HG03521 (cell line): ENCODE measurements around the gene DCDC1.
A peak's percentile ranks its signal among the peaks of the same experiment; 100 is the strongest.

Experiments
- ATAC-seq: cut with Tn5 transposase; IDR thresholded peaks from one replicate; pipeline ENCODE4 v1.9.1; 2021; ENCODE audit warnings: mild to moderate bottlenecking, moderate library complexity; ENCODE audit not compliant: unreplicated experiment

DCDC1 gene

DNA sequence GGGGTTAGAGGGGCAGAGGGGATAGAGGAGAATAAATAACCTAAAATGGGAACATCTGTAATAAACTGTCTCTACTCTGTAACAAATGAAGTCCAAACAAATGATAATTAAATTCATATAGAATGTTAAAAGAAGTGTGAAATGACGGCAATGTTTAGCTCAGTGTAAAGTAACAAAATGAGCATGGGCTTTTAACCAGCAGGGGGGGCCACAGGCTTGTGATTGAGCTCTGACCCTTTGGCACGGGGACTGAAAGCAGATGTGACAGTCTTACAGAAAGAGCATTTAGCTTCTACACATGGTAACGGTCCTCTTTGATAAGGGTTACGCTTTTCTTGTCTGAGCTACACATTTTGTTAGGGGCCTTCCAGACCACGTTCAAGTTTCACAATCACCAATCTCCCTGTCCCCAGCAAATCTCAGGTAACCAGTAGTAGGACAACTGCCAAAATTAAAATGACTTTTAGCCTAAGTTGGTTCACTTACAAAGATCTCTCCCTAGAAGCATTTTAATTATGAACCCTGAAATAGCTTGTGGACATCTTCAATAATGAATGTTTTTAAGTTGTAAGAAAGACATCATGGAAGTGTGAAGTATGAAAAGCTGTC, 262.5 kb downstream of the DCDC1 start:
- peak; percentile 86 for ATAC-seq

DNA sequence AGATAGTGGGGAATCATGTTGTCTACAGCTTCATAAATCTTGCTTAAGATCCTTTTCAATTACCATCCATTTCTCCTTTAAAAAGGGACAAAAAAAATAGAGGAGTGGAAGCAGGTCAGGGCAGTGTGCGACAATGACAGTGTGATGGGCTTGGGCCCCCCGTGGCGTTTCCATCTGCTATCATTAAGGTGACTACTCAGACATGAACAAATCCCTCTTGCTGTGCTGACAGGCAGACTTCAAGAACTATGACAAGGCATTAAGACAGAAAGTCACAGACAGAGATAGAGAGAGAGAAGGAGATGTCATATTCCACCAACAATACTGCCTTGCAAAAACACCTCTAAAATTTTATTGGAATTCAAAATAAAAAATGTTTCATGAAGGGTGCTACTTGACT, 263.2 kb downstream of the DCDC1 start:
- no peak for ATAC-seq

DNA sequence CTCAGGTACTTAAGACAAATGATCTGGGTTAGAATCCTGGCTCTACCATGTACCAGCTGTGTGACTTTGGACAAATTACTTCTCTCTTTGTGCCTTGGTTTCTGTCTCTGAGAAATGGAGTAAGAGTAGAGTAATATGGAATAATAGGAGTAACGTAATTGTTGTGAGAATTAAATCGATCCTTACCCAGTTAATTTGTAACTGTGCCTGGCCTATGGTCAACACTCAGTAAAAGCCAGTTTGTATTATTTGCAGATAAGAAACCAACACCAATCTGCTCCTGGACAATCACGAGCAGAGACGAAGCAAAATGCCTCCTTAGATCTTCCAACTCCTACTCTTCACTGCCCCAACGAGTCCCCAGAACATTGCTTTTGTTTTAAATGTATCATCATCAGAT, 266.7 kb downstream of the DCDC1 start:
- ATAC-seq, result no peak

DNA sequence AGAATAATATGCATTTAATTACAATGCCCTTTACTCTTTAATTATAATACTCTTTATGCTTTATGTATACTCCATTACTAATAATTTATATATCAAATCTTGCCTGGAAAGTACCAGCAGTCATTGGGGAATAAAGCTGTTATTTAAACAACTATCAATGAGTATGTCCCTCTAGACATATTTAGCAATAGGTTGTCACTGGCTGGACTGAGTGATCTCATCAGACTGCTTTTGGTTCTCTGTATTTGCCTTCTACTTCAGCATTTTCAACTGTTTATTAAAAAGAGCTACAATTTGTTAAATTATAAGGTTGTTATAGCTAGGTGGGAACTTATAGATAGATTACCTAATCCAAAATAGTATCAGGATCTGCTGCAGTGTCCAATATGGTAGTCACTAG, 267.2 kb downstream of the DCDC1 start:
- no peak for ATAC-seq

DNA sequence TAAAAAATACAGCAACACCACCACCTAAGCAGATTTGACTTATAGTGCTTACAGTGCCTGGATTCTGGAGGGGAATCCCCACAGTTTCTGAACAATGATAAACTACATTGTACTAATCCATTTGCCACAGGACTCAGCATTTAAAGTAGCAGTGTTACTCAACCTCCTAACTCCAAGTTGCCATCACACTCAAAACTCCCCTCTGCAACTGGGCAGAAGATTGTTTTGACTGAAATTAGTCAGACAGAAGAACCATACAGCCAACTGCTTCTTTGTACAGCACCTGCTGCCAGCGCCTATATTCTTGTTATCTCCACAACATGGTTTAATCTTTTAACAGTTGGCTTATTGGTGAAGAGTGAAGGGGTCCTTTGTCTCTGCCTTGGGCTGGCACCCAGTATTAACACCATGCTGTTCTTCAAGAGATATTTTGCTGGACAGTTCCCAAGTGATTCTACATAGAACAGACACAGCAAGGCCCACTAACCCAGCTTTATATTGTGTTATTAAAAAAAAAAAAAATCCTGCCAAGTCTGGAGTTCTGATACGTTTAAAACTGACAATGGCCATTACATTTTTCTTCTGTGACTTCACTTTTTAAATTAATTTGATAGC, 273.2 kb downstream of the DCDC1 start:
- no peak for ATAC-seq

- ATAC-seq, result no peak
Measured at GRCh38 chr11:31092638-31093037, 276.9 kb downstream of the DCDC1 start.

DNA sequence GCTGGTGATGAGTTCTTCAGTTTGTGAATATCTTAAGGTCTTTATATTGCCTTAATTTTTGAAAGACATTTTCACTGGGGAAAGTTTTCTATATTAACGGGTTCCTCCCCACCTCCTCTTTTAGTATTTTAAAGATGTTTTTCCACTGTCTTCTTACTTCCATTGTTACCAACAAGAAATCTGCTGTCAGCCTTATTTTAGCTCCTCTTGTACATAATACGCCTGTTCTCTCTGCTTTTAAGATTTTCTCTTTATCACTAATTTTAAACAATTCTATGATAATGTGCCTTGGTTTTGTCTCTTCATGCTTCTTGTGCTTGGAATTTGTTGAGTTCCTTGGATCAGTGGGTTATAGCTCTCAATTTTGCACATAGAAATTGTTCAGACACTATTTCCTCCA, 280.4 kb downstream of the DCDC1 start:
- no peak for ATAC-seq

- no peak for ATAC-seq
Measured at GRCh38 chr11:31069447-31070205, 299.9 kb downstream of the DCDC1 start.

GRCh38 chr11:31060880-31061279, 308.7 kb downstream of the DCDC1 start:
- ATAC-seq, result no peak

- no peak for ATAC-seq
Measured at GRCh38 chr11:31059529-31059928, 310.0 kb downstream of the DCDC1 start.

DNA sequence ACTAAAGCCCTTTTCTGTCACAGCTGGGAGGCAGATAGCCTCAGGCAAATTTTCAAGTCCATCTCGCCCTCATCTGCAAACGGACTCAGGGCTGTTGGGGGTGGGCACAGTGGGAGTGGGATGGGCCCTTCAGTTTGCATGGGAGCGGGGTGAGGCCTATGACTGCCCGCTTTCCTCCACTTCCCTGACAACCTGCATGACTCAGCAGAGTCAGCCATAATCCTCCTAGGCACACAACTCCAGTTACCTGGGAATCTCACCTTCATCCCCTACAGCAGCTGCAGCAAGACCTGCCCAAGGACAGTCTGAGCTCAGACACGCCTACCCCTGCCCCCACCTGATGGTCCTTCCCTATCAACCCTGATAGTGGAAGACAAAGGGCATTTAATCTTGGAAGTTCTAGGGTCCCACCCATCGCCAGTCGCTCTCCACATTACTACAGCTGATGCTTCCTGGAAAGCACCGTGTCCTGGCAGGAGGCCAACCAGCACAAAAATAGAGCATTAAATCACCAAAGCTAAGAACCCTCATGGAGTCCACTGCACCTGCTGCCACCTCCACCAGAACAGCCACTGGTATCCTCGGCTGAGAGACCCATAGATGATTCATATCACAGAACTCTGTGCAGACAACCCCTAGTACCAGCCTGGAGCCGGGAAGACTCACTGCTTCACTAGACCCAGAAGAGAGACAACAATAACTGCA, 319.3 kb downstream of the DCDC1 start:
- no peak for ATAC-seq

DNA sequence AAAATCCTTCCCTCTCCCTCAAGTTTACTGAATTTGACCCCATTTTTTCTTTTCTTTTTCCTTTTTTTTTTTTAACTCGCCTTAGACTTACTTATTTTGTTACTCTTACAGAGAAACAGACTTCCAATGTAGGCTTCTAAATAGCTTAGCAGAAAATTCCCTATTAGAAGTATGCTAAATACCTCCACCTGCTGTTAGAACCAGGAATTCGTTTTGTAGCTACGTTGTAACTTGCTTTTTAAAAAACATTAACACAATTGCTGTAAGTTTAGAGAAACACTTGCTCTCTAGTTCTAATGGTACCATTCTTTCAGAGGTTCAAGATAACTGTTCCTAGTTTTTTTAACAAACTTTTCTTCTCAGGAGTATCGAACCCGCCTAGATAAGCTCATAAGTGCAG, 324.2 kb downstream of the DCDC1 start:
- ATAC-seq, result no peak

GRCh38 chr11:31030138-31030792, 339.3 kb downstream of the DCDC1 start:
- no peak for ATAC-seq

- ATAC-seq, result no peak
Measured at GRCh38 chr11:31026315-31026714, 343.2 kb downstream of the DCDC1 start.

GRCh38 chr11:31022080-31022479, 347.5 kb downstream of the DCDC1 start:
- ATAC-seq, result no peak

GRCh38 chr11:31019786-31020185, 349.8 kb downstream of the DCDC1 start:
- ATAC-seq, result no peak

DNA sequence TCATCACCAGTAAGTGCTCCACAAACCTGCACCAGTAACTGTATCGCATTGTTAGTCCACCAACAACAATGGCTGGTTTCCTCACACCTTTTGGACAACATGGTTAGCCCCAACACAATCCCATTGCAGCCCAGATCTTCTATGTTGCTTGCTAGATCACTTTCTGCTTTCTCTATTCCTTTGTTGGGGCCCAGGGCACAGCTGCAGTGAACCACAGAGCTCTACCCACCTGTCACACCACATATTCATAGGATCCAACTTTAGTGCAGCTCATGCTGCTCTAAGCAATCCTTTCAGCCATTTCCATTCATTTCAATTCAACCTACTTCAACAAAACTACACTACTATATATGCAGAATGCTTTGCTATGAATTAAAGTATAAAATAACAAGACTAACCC, 364.3 kb downstream of the DCDC1 start:
- ATAC-seq, result no peak

GRCh38 chr11:31001427-31001826, 368.1 kb downstream of the DCDC1 start:
- no peak for ATAC-seq

GRCh38 chr11:31000381-31000780, 369.2 kb downstream of the DCDC1 start:
- no peak for ATAC-seq

DNA sequence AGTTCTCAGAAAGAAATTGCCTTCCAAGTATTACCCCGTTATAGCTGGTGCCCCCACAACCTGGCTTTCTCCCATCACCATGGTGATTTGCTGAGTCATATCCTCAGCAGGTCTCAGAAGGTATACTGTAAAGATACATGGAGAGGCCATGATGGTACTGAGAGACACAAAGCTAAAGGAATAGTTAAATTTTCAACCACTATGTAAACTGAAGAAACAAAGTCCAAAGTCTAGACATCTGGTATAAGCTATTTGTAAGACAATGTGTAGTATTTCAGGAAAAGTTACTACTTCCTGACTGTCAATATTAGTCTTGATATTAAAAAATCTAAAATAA, 377.1 kb downstream of the DCDC1 start:
- no peak for ATAC-seq

DNA sequence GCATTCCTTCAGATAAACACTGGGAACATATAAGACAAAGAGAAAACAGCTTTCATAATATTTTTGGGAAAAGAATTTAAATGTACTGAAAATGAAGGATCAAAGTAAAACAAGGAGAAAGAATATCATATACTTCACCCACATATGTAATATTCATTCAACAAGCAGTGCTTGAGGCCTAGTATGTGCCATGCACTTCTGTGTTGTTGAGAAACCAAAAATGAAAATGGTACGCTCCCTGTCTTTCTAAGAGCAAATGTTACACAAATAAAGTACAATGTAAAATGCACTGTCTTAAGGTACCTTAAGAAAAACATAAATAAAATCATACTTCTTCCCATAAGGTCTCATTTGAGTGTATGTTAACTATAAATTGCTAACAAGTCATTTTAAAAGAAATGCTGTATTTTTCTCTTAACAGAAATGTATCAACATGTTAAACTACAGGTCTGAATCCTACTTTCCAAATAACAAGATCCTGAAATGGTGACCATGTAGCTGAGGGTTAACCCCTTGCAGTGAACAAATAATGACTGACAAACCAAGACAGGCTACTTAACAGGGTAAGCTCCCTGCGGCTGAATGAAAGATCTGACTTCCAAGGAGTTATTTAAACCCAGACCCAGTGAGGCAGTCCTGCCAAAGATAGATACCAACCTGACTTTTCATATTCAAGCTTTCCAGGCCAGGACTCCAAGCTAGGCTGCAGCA, 377.6 kb downstream of the DCDC1 start:
- ATAC-seq, result no peak
